HepG2 (cell line): ENCODE measurements around the gene NEGR1. TPM values are rescaled to one million over a fixed set of nuclear protein-coding genes. Genes with fewer than 3 reads are reported as not detected.

Experiments
- ATAC-seq: fragments of 200-7000 bp; cut with Tn5 transposase; 3 replicates; pipeline ENCODE4 v1.9.1; 2020; ENCODE audit warnings: mild to moderate bottlenecking, moderate library complexity
- BruUV-seq: library from RNA; stranded (reverse); fragments of 400-500 nt; replicated peaks from 2 replicates; lab custom pipeline; 2021; lab: Mats Ljungman, UMichigan
- CTCF ChIA-PET: fragments of 300-600 bp; formaldehyde crosslinking; extraction: SDS; loops from one replicate; lab custom pipeline; 2021; ENCODE audit warnings: low total read pairs, inconsistent platforms, low intra/inter-chr PET ratio; lab: Yijun Ruan, JAX
- POLR2A ChIA-PET: fragments of 350-600 bp; sonication (Branson Sonifier 250); formaldehyde crosslinking; loops from one replicate; lab custom pipeline; 2020; ENCODE audit warnings: antibody characterized with exemption, inconsistent platforms; lab: Yijun Ruan, JAX
- DNase-seq: peaks from one replicate; pipeline ENCODE4 v3.0.0-alpha.2; 2015; ENCODE audit warnings: low spot score
- FAIRE-seq: peaks from 3 replicates; lab custom pipeline; 2011; peaks lifted over from hg19 to GRCh38; lab: Jason Lieb, UNC
- H2AFZ ChIP-seq: one replicate; pipeline ENCODE4 v1.6.1; 2011; ENCODE audit warnings: low read length, inconsistent platforms
- H3K27ac ChIP-seq: fragments of 300-600 bp; 3 replicates; pipeline ENCODE4 v1.8.0; 2011; ENCODE audit warnings: mixed run types, mild to moderate bottlenecking, mixed read lengths, low read length, inconsistent platforms; ENCODE audit not compliant: insufficient read depth; ENCODE audit errors: extremely low read length
- H3K27me3 ChIP-seq, 2 experiments: fragments of 200-600 bp in 1 of 2; 2 replicates in 1 of 2; 3 replicates in 1 of 2; pipeline versions ENCODE4 v1.6.0 to v1.8.0; 2011; ENCODE audit warnings: low read length in 2 of 2, mild to moderate bottlenecking in 2 of 2, moderate library complexity in 2 of 2, inconsistent platforms in 1 of 2; ENCODE audit not compliant: insufficient read depth in 2 of 2, control insufficient read depth in 1 of 2
- H3K36me3 ChIP-seq, 2 experiments: fragments of 200-600 bp in 1 of 2; replicated peaks in 1 of 2; 2 replicates in 1 of 2; 3 replicates in 1 of 2; pipeline versions ENCODE4 v1.5.1 to v1.8.0; 2011; ENCODE audit warnings: low read length in 2 of 2, inconsistent platforms in 1 of 2; ENCODE audit not compliant: insufficient read depth in 2 of 2, control insufficient read depth in 1 of 2
- H3K4me1 ChIP-seq: 2 replicates; pipeline ENCODE4 v1.5.1; 2012; ENCODE audit warnings: low read length, inconsistent platforms; ENCODE audit not compliant: insufficient read depth
- H3K4me2 ChIP-seq: 2 replicates; pipeline ENCODE4 v1.6.0; 2011; ENCODE audit warnings: low read depth, low read length, inconsistent platforms
- H3K4me3 ChIP-seq, 3 experiments: fragments of 200-600 bp in 1 of 3; sonication (generic), shearing (Covaris generic) in 1 of 3; replicated peaks in 1 of 3; 2 replicates each; pipeline ENCODE4 v1.5.1; 2011 to 2016; ENCODE audit warnings: low read length in 3 of 3, inconsistent platforms in 2 of 3, low read depth in 2 of 3, mild to moderate bottlenecking in 2 of 3, control low read depth in 1 of 3, mixed read lengths in 1 of 3; ENCODE audit not compliant: insufficient read depth in 1 of 3
- H3K79me2 ChIP-seq: one replicate; pipeline ENCODE4 v1.6.1; 2011; ENCODE audit warnings: low read length, inconsistent platforms; ENCODE audit not compliant: insufficient read depth
- H3K9ac ChIP-seq: 2 replicates; pipeline ENCODE4 v1.6.0; 2011; ENCODE audit warnings: mild to moderate bottlenecking, low read depth, low read length, inconsistent platforms; ENCODE audit not compliant: insufficient read depth
- H3K9me3 ChIP-seq: 2 replicates; pipeline ENCODE4 v1.5.1; 2012; ENCODE audit warnings: mild to moderate bottlenecking, low read length
- H4K20me1 ChIP-seq: 2 replicates; pipeline ENCODE4 v1.6.0; 2011; ENCODE audit warnings: inconsistent platforms, mild to moderate bottlenecking, low read length, moderate library complexity; ENCODE audit not compliant: insufficient read depth
- EEA1 ChIP-seq: sonication (generic); formaldehyde crosslinking; IDR thresholded peaks from 2 replicates; pipeline ENCODE4 v1.5.1; 2020; ENCODE audit warnings: mild to moderate bottlenecking, missing genetic modification reagents, borderline replicate concordance
- GATA4 ChIP-seq: sonication (generic); IDR thresholded peaks from 2 replicates; pipeline ENCODE4 v1.6.1; 2016; ENCODE audit warnings: antibody characterized with exemption, low read depth, borderline replicate concordance
- NR2F1 ChIP-seq, 2 experiments: fragments of 450-650 bp in 1 of 2; formaldehyde crosslinking in 1 of 2; IDR thresholded peaks; 2 replicates each; pipeline versions ENCODE4 v1.5.0 to v1.6.1; 2016 to 2020; ENCODE audit warnings: mild to moderate bottlenecking in 1 of 2, missing compliant biosample characterization in 1 of 2, missing genetic modification reagents in 1 of 2, moderate library complexity in 1 of 2
- PHF5A ChIP-seq: IDR thresholded peaks from one replicate; pipeline ENCODE4 v1.6.1; 2018; ENCODE audit warnings: low read depth, missing genetic modification reagents; ENCODE audit not compliant: unreplicated experiment
- SMAD9 ChIP-seq: sonication (generic); formaldehyde crosslinking; IDR thresholded peaks from 2 replicates; pipeline ENCODE4 v1.5.1; 2020; ENCODE audit warnings: mild to moderate bottlenecking, missing genetic modification reagents
- TOPORS ChIP-seq: sonication (generic); formaldehyde crosslinking; IDR thresholded peaks from 2 replicates; pipeline ENCODE4 v1.8.0; 2023; ENCODE audit warnings: mild to moderate bottlenecking, missing genetic modification reagents
- ZFP36L2 ChIP-seq: sonication (generic); formaldehyde crosslinking; IDR thresholded peaks from 2 replicates; pipeline ENCODE4 v1.4.0; 2020; ENCODE audit warnings: missing genetic modification reagents
- ZNF235 ChIP-seq: sonication (generic); formaldehyde crosslinking; IDR thresholded peaks from 2 replicates; pipeline ENCODE4 v1.8.1; 2023; ENCODE audit warnings: mild to moderate bottlenecking, missing genetic modification reagents, borderline replicate concordance
- ZNF383 ChIP-seq: sonication (generic); formaldehyde crosslinking; IDR thresholded peaks from 2 replicates; pipeline ENCODE4 v1.4.0; 2020; ENCODE audit warnings: missing genetic modification reagents, mild to moderate bottlenecking, borderline replicate concordance
- ZNF513 ChIP-seq: sonication (generic); formaldehyde crosslinking; conservative IDR thresholded peaks from 2 replicates; pipeline ENCODE4 v1.5.0; 2020; ENCODE audit warnings: missing genetic modification reagents
- ZNF543 ChIP-seq: sonication (generic); formaldehyde crosslinking; IDR thresholded peaks from 2 replicates; pipeline ENCODE4 v1.4.0; 2020; ENCODE audit warnings: mild to moderate bottlenecking, missing genetic modification reagents
- ZNF552 ChIP-seq: sonication (generic); formaldehyde crosslinking; IDR thresholded peaks from 2 replicates; pipeline ENCODE4 v1.9.0; 2022; ENCODE audit warnings: missing genetic modification reagents, mild to moderate bottlenecking, borderline replicate concordance
- ZNF773 ChIP-seq: sonication (generic); formaldehyde crosslinking; IDR thresholded peaks from 2 replicates; pipeline ENCODE4 v1.4.0; 2020; ENCODE audit warnings: missing genetic modification reagents, borderline replicate concordance
- ZNF839 ChIP-seq: sonication (generic); formaldehyde crosslinking; IDR thresholded peaks from 2 replicates; pipeline ENCODE4 v1.4.0; 2020; ENCODE audit warnings: missing genetic modification reagents, mild to moderate bottlenecking, borderline replicate concordance
- in situ Hi-C: cut with HindIII; loops from 2 replicates; pipeline ENCODE4 v1.10.0; 2017; ENCODE audit warnings: low pct_unique_long_range_greater_than_20kb; ENCODE audit not compliant: extremely low pct_ligation_motif_present
- intact Hi-C: fragments of 100-400 bp; cut with micrococcal nuclease; formaldehyde crosslinking; loops from one replicate; pipeline ENCODE4 v1.10.0; 2022; ENCODE audit not compliant: unreplicated experiment
- polyA plus RNA-seq, 8 experiments: library from polyadenylated mRNA; depleted of rRNA in 3 of 8; stranded (reverse) in 7 of 8; unstranded in 1 of 8; fragments of >200 nt; fragmentation: Illumina TruSeq in 4 of 8; extraction: Trizol in 4 of 8; gene quantifications; 2 replicates each; pipeline versions ENCODE4 v1.2.1 to v1.2.3, GENCODE V29; 2011 to 2016; ENCODE audit warnings: low read depth in 4 of 8, missing spikeins in 1 of 8, mixed read lengths in 1 of 8; ENCODE audit not compliant: insufficient read depth in 1 of 8
- total RNA-seq, 5 experiments: library from RNA; depleted of rRNA; stranded (reverse); fragments of >200 nt; fragmentation: Illumina TruSeq; extraction: Trizol; gene quantifications; 2 replicates each; pipeline ENCODE4 v1.2.3, GENCODE V29; 2016; ENCODE audit warnings: low read depth in 1 of 5
- TF ChIP-seq, protein P1 (sequence below): sonication (generic); formaldehyde crosslinking; IDR thresholded peaks from 2 replicates; pipeline ENCODE4 v1.4.0; 2020; ENCODE audit warnings: missing genetic modification reagents

NEGR1 gene
- total and polyA plus RNA-seq, 2 of the 13 experiments (the other 11 are each of a cell fraction or from before 2014, with no cell fraction given), result not detected

DNA sequence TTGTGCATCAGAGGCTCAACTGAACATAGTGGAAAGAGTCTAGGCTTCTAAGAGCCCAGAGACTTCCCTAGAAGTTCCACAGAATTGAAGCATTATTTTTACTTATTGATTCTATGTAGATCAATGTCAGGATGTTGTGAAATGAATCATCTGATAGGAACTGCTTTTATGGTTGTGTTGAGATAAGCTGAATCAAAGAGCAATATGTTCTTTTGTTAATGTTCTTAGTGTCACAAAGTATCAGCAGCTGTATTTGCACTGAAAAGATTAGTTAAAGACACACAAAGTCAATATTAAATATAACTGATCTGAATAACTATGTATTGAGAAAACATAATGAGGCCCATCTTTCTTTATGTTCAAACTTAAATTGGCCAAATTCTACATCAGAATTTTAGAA, 770.8 kb downstream of the NEGR1 start:
- in situ Hi-C loops, result no loop called here
- Histone ChIP-seq H3K4me2 (no peak overlapping the region), H3K4me1 (no peaks in the 10 kb centered on the region), H3K27me3 (no peaks in the 10 kb centered on the region), H4K20me1 (no peaks in the 10 kb centered on the region), H3K9me3 (no peaks in the 10 kb centered on the region; the same call in none of the 2 replicates), H3K79me2 (no peaks in the 10 kb centered on the region), H3K9ac (no peak overlapping the region), H3K36me3 (no peaks in the 10 kb centered on the region), H3K4me3 (no peak overlapping the region), H3K27ac (no peak overlapping the region), H2AFZ (no peak overlapping the region)
- intact Hi-C loops, result no loop called here
- no TSS peak for BruUV-seq
- ATAC-seq, result no peak
- DNase-seq, result no peak
- CTCF ChIA-PET, result no interaction called here
- POLR2A ChIA-PET, result no interaction called here
- no peak for TF ChIP-seq ZNF839 (CRISPR knock-in tag)
- TF ChIP-seq ZFP36L2 (CRISPR knock-in tag), result no peak
- TF ChIP-seq PHF5A (CRISPR knock-in tag), result no peak
- TF ChIP-seq ZNF235 (CRISPR knock-in tag), result no peak
- TF ChIP-seq GATA4, result no peak
- no peak for TF ChIP-seq ZNF543 (CRISPR knock-in tag)
- TF ChIP-seq, protein P1, sequence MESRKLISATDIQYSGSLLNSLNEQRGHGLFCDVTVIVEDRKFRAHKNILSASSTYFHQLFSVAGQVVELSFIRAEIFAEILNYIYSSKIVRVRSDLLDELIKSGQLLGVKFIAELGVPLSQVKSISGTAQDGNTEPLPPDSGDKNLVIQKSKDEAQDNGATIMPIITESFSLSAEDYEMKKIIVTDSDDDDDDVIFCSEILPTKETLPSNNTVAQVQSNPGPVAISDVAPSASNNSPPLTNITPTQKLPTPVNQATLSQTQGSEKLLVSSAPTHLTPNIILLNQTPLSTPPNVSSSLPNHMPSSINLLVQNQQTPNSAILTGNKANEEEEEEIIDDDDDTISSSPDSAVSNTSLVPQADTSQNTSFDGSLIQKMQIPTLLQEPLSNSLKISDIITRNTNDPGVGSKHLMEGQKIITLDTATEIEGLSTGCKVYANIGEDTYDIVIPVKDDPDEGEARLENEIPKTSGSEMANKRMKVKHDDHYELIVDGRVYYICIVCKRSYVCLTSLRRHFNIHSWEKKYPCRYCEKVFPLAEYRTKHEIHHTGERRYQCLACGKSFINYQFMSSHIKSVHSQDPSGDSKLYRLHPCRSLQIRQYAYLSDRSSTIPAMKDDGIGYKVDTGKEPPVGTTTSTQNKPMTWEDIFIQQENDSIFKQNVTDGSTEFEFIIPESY (CRISPR knock-in tag), result no peak
- TF ChIP-seq TOPORS (CRISPR knock-in tag), result no peak
- TF ChIP-seq SMAD9 (CRISPR knock-in tag), result no peak
- TF ChIP-seq ZNF552 (CRISPR knock-in tag), result no peak
- TF ChIP-seq ZNF773 (CRISPR knock-in tag), result no peak
- TF ChIP-seq EEA1, result no peak
- no peak for TF ChIP-seq NR2F1 (CRISPR knock-in tag; IDR thresholded peaks at IDR 0.05)
- TF ChIP-seq ZNF383 (CRISPR knock-in tag), result no peak
- TF ChIP-seq ZNF513, result no peak
- no peak for FAIRE-seq
